Mucosa of descending colon (tissue), 3 donors: ENCODE results near the gene SPATC1L. TPM values are rescaled to one million over a fixed set of nuclear protein-coding genes. Genes with fewer than 3 reads are reported as not detected.

ENCODE experiments used
- ATAC-seq: fragments of 200-7000 bp; cut with Tn5 transposase; one replicate; pipeline ENCODE4 v1.9.1; 2020; ENCODE audit warnings: mild to moderate bottlenecking, moderate library complexity
- DNase-seq, 3 donors: peaks; one replicate each; pipeline ENCODE4 v3.0.0-alpha.2; 2020
- H3K36me3 ChIP-seq: fragments of 200-600 bp; one replicate; pipeline ENCODE4 v1.8.0; 2021; ENCODE audit warnings: low read depth, mild to moderate bottlenecking
- H3K4me1 ChIP-seq: fragments of 200-600 bp; one replicate; pipeline ENCODE4 v1.8.0; 2021; ENCODE audit warnings: low read depth, mild to moderate bottlenecking
- H3K4me3 ChIP-seq: fragments of 200-600 bp; one replicate; pipeline ENCODE4 v1.8.0; 2021; ENCODE audit warnings: mild to moderate bottlenecking
- H3K9me3 ChIP-seq: fragments of 200-600 bp; one replicate; pipeline ENCODE4 v1.8.0; 2021; ENCODE audit warnings: mild to moderate bottlenecking
- CTCF ChIP-seq: fragments of 200-600 bp; IDR thresholded peaks from one replicate; pipeline ENCODE4 v1.8.0; 2022; ENCODE audit warnings: antibody characterized with exemption, mild to moderate bottlenecking
- intact Hi-C, 2 donors: fragments of 100-400 bp; cut with DNase I in 1 of 2; cut with micrococcal nuclease in 1 of 2; formaldehyde crosslinking; loops; one replicate each; pipeline versions ENCODE4 v1.11.0 to v1.11.1; 2022; cut with DNase I, micrococcal nuclease
- total RNA-seq, 3 donors: library from RNA; stranded (reverse); fragmentation: NEBNext Ultra II Directional in 2 of 3; extraction: Animal tissue kit (Norgen Biotek cat#: 25700) in 2 of 3; gene quantifications; one replicate each; pipeline versions ENCODE4 v1.2.1 to v1.2.4, GENCODE V29; 2021 to 2023
- donor health status: DM: no; HTN: no; CAD: no; lungs with moderate emphysema.
- donor health status: DM: no; HTN: no; CAD: no.
- donor health status: DM: no; HTN: yes; CAD: no.

The SPATC1L gene
- total RNA-seq, 3 donors from 2014 or later: 4.6 to 10.9 (median 4.6) TPM

- H3K4me1 ChIP-seq: no peaks in the 10 kb centered on the region
- DNase-seq: peak in 2 of 3 donors; percentile 11 to 25
- TF ChIP-seq CTCF: no peak
- no peaks in the 10 kb centered on the region for H3K9me3 ChIP-seq
- intact Hi-C loops: no loop called here
- H3K4me3 ChIP-seq: no peak overlapping the region
- no peaks in the 10 kb centered on the region for H3K36me3 ChIP-seq
- ATAC-seq: no peak
Measured at GRCh38 chr21:46195595-46196195, 11.4 kb upstream of the SPATC1L start.

- Histone ChIP-seq H3K36me3 (no peaks in the 10 kb centered on the region), H3K9me3 (no peaks in the 10 kb centered on the region), H3K4me3 (no peak overlapping the region), H3K4me1 (no peaks in the 10 kb centered on the region)
- ATAC-seq (no peak), DNase-seq (peak in 2 of 3 donors; percentile 14 to 41)
- TF ChIP-seq CTCF: no peak
- intact Hi-C loops: no loop called here
Measured at GRCh38 chr21:46194374-46195334, 10.4 kb upstream of the SPATC1L start.

- Histone ChIP-seq H3K4me3 (no peak overlapping the region), H3K36me3 (no peaks in the 10 kb centered on the region), H3K9me3 (no peaks in the 10 kb centered on the region), H3K4me1 (no peaks in the 10 kb centered on the region)
- intact Hi-C loops: no loop called here
- ATAC-seq (no peak), DNase-seq (peak in 2 of 3 donors; percentile 5 to 34)
- no peak for TF ChIP-seq CTCF
Measured at GRCh38 chr21:46193829-46194373, 9.6 kb upstream of the SPATC1L start.

- Histone ChIP-seq H3K4me1 (no peaks in the 10 kb centered on the region), H3K36me3 (no peaks in the 10 kb centered on the region), H3K9me3 (no peaks in the 10 kb centered on the region), H3K4me3 (no peak overlapping the region)
- no peak for ATAC-seq
- no peak for TF ChIP-seq CTCF
- DNase-seq: peak in 1 of 3 donors; percentile 17
- intact Hi-C loops: no loop called here
Measured at GRCh38 chr21:46191686-46192575, 7.7 kb upstream of the SPATC1L start.

- no peak overlapping the region for H3K4me3 ChIP-seq
- DNase-seq (peak in 1 of 3 donors; percentile 22), ATAC-seq (peak; percentile 32)
- no peaks in the 10 kb centered on the region for H3K4me1 ChIP-seq
- no peak for TF ChIP-seq CTCF
- no peaks in the 10 kb centered on the region for H3K36me3 ChIP-seq
- intact Hi-C loops: no loop called here
- H3K9me3 ChIP-seq: no peaks in the 10 kb centered on the region
Measured at GRCh38 chr21:46191257-46191685, 7.0 kb upstream of the SPATC1L start.
